GM12872 (cell line): Measurements from ENCODE around the gene PEX3.

ENCODE experiments used
- CTCF ChIP-seq: IDR thresholded peaks from 3 replicates; pipeline ENCODE4 v1.5.1; 2011; ENCODE audit warnings: low read depth, mild to moderate bottlenecking, low read length, moderate library complexity; ENCODE audit not compliant: insufficient read depth

Gene PEX3

DNA sequence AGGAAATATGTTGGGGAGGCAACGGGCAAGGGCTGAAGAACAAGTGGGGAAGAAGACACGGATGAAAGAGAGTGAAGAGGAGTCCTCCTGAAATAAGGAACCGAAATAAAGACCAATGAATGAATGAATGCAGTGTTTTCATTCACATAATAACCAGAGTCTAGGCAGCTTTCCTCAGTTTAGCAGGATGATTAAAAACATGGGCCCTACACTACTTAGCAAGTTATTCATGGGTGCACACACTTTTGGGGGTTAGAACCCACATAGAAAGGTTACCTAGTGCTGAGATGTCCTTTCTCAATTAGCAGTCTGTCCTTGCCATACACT is 66.8 kb downstream of the PEX3 start:
- TF ChIP-seq CTCF, result no peak

- no peak for TF ChIP-seq CTCF
Observed at GRCh38 chr6:143522039-143522600, 71.5 kb downstream of the PEX3 start.

DNA sequence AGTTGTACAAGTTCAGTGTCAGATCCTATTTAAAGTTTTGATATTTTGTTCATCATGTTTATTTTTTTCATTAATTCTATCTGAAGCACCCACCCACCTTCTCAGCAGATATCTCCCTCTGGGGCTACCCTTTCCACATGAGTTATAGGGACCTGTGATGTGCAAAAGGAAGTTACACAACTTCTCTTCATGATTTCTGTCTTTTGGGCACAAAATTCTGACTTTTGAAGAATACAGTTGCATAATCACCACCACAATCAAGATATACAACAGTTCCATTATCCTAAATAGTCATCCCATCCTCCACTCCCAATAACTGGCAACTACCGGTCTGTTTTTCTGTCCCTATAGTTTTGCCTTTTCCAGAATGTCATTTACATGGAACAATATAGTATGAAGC is 74.8 kb downstream of the PEX3 start:
- no peak for TF ChIP-seq CTCF

DNA sequence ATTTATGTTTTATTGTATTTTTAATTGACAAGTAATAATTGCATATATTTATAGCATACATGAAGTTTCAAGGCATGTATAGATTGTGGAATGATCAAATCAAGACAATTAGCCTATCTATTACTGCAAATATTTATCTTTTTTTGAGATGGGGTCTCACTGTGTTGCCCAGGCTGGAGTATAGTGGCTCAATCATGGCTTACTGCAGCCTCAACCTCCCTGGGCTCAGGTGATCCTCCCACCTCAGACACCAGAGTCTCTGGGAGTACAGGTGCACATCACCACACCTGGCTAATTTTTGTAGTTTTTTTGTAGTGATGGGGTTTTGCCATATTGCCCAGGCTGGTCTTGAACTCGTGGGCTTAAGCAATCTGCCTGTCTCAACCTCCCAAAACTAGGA is 77.1 kb downstream of the PEX3 start:
- no peak for TF ChIP-seq CTCF

GRCh38 chr6:143528164-143528811 is 77.7 kb downstream of the PEX3 start:
- TF ChIP-seq CTCF, result no peak

DNA sequence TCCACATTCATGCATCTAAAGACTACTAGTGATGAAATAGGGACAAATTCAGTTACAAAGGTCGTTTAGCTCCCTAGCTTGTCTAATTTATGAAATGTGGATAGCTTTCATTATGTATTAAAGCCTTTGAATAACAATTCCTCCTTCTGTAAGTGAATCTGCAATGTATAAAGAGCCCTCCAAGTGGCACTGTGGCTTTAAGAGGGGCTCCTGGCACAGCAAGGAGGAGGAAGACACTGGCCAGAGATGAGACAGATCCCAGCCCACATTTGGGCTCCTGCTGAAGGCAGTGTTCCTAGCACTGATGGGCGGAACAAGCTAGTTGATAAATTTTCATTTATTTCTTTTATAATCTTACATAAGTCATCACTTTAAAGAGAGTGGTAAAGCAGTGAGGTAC is 78.5 kb downstream of the PEX3 start:
- TF ChIP-seq CTCF, result no peak

DNA sequence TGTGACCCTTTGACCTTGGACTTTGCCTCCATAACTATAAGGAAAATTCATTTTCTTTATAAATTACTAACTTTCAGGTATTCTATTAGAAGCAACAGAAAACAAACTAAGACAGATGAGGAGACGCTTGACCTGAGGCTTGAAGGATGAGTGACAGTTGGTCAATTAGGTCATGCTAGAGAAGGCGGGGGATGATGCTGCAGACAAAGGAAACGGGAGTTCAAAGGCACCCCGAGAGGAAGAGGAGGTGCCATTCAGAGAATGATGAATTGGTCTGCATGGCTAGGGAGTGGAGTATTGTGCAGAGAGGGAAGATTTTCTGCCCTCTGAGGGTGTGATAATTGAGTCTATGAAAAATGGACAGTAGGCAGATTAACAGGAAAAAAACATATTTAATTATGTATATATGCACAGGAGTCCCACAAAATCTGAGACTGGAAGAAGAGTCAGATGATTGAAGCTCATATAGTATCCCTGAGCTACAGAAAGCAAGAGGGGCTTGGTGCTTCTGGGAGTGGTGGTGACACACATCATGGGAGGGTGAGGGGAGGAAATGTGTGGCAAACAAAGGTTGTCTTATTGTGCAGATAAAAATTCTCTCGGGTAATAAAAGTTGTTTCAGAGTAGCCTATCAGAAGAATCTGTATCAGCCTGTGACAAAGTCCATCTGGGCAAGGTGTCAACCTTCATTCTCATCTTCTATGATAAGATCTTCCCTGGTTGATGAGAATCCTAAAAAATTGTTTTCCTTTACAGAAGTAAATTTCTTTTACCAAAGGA is 81.3 kb downstream of the PEX3 start:
- no peak for TF ChIP-seq CTCF
